ENCODE measurements around the gene MALSU1.

DNA sequence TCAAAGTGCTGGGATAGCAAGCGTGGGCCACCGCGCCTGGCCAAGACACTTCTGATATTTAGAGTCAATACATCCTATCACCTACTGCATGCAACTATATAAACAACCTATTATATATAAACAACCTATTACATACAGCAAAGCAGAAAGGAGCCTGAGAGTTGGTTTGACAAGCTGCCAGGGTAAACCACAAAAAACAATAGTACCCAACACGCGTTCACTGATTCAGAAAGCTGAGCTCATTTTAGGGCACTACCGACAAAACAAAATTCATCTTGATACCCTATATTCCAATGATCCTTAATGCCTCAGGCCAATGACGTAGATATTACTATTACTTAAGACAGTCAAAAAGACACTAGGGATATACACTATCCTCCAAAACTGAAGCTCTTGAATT, 16.2 kb downstream of the MALSU1 start:
- TF ChIP-seq CTCF (IDR thresholded peaks at IDR 0.05; ENCODE audit: insufficient read depth, low read depth, low read length) (no peak), EZH2 (IDR thresholded peaks at IDR 0.05; ENCODE audit: insufficient read depth, low read length) (no peak)
